ENCODE measurements around the gene FBXO38.

The FBXO38 gene

DNA sequence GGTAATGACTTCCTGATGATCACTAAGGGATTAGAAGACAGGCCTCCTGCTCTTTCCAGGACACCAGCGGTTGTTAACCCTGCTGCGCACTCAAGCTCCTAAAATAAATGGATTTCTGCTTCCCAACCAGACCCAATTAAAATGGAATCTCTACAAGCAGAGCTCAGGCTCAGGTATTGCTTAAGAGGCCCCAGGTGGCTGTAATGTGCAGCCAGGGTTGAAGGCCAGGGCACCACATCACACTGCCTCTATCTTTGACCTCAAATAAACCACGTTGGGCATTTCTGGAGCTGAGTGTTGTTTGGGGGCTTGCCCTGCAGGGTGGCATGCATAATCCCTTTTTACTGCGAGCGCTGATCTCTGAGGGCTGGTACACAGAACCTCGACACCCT, 108.0 kb downstream of the FBXO38 start:
- no peak for TF ChIP-seq PAX5 (IDR thresholded peaks at IDR 0.05; ENCODE audit: insufficient read depth, low read length, severe bottlenecking)
- no peak for TF ChIP-seq POLR2AphosphoS5 (IDR thresholded peaks at IDR 0.05; ENCODE audit: low read depth, low read length)
- no peak for FAIRE-seq
- no peak for DNase-seq (ENCODE audit: insufficient read length, low spot score)

DNA sequence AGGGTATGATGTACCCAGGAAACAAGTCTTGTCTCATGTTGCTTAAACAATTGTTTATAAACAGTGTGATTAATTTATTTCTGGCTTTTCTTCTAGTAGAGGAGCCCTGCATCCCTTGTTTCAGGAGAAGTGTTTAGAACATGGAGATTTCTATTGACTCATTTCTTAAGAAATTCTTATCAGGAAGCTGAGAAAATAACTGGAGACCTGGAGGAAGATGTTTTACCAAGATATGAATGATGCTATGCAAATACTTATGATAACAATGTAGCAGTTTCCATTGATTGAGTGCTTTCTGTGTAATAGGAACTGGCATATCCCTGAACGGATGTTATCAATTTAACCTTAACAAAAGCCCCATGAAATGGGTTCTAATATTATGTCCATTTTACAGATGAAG, 108.6 kb downstream of the FBXO38 start:
- FAIRE-seq, result no peak
- TF ChIP-seq SPI1 (IDR thresholded peaks at IDR 0.05; ENCODE audit: low read depth, low read length) (no peak), TAF1 (IDR thresholded peaks at IDR 0.05; ENCODE audit: low read depth, low read length) (no peak), POLR2A (IDR thresholded peaks at IDR 0.05; ENCODE audit: low read depth, low read length) (no peak), POU2F2 (IDR thresholded peaks at IDR 0.05; ENCODE audit: low read depth, low read length) (no peak), PAX5 (IDR thresholded peaks at IDR 0.05; ENCODE audit: insufficient read depth, low read length, severe bottlenecking) (no peak), POLR2AphosphoS5 (IDR thresholded peaks at IDR 0.05; ENCODE audit: low read depth, low read length) (no peak)
- DNase-seq (ENCODE audit: insufficient read length, low spot score), result no peak
